Nephron (organoid): ENCODE data around the gene DLGAP1.

Experiments
- H3K27ac Mint-ChIP-seq, 3 experiments: 2 replicates each; pipeline ENCODE4 v1.8.0; 2020; ENCODE audit warnings: mixed read lengths in 3 of 3, mild to moderate bottlenecking in 2 of 3, moderate library complexity in 1 of 3
- H3K27me3 Mint-ChIP-seq: 2 replicates; pipeline ENCODE4 v1.8.0; 2021; ENCODE audit warnings: low read depth, mild to moderate bottlenecking, moderate library complexity, mixed read lengths
- H3K36me3 Mint-ChIP-seq: 2 replicates; pipeline ENCODE4 v1.8.0; 2020; ENCODE audit warnings: low read depth, mixed read lengths
- H3K4me1 Mint-ChIP-seq: 2 replicates; pipeline ENCODE4 v1.8.0; 2020; ENCODE audit warnings: mixed read lengths
- H3K4me3 Mint-ChIP-seq, 3 experiments: 2 replicates each; pipeline ENCODE4 v1.8.0; 2020; ENCODE audit warnings: mild to moderate bottlenecking in 3 of 3, mixed read lengths in 3 of 3, moderate library complexity in 2 of 3
- H3K9me3 Mint-ChIP-seq: 2 replicates; pipeline ENCODE4 v1.8.0; 2020; ENCODE audit warnings: mixed read lengths
- CTCF ChIP-seq, 3 experiments: fragments of 200-600 bp; sonication (generic); IDR thresholded peaks; one replicate each; pipeline ENCODE4 v1.5.0; 2021; ENCODE audit warnings: antibody characterized with exemption in 3 of 3; ENCODE audit not compliant: unreplicated experiment in 3 of 3

The DLGAP1 gene

GRCh38 chr18:4254840-4255239 is 200.3 kb downstream of the DLGAP1 start:
- Mint-ChIP-seq H3K9me3 (no peaks in the 10 kb centered on the region), H3K4me3 (no peak overlapping the region)
- no peak for TF ChIP-seq CTCF (IDR thresholded peaks at IDR 0.05; ENCODE audit: unreplicated experiment in 3 of 3)

GRCh38 chr18:4252829-4253228 is 202.3 kb downstream of the DLGAP1 start:
- Mint-ChIP-seq H3K36me3 (no peaks in the 10 kb centered on the region), H3K4me1 (peaks cover 6% of the 10 kb centered on the region), H3K9me3 (no peaks in the 10 kb centered on the region), H3K27me3 (no peaks in the 10 kb centered on the region), H3K27ac (no peak overlapping the region), H3K4me3 (no peak overlapping the region)
- no peak for TF ChIP-seq CTCF (IDR thresholded peaks at IDR 0.05; ENCODE audit: unreplicated experiment in 3 of 3)

More at GRCh38 chr18:4254840-4255239, 200.3 kb downstream of the DLGAP1 start:
- Mint-ChIP-seq H3K4me1 (peaks cover 6% of the 10 kb centered on the region), H3K36me3 (no peaks in the 10 kb centered on the region), H3K27ac (no peak overlapping the region), H3K27me3 (no peaks in the 10 kb centered on the region)

- no peak for TF ChIP-seq CTCF (IDR thresholded peaks at IDR 0.05; ENCODE audit: unreplicated experiment in 3 of 3)
- H3K36me3 Mint-ChIP-seq, result no peaks in the 10 kb centered on the region
- H3K4me3 Mint-ChIP-seq, result no peak overlapping the region
- no peaks in the 10 kb centered on the region for H3K9me3 Mint-ChIP-seq
- peaks cover 6% of the 10 kb centered on the region for H3K4me1 Mint-ChIP-seq
- no peak overlapping the region for H3K27ac Mint-ChIP-seq
- H3K27me3 Mint-ChIP-seq, result no peaks in the 10 kb centered on the region
Observed at GRCh38 chr18:4251873-4252272, 203.2 kb downstream of the DLGAP1 start.

GRCh38 chr18:4251206-4251605 is 203.9 kb downstream of the DLGAP1 start:
- TF ChIP-seq CTCF (IDR thresholded peaks at IDR 0.05; ENCODE audit: unreplicated experiment in 3 of 3), result no peak
- Mint-ChIP-seq H3K36me3 (no peaks in the 10 kb centered on the region), H3K27ac (no peak overlapping the region), H3K4me3 (no peak overlapping the region), H3K4me1 (peaks cover 6% of the 10 kb centered on the region), H3K27me3 (no peaks in the 10 kb centered on the region), H3K9me3 (no peaks in the 10 kb centered on the region)

GRCh38 chr18:4250141-4250540 is 205.0 kb downstream of the DLGAP1 start:
- Mint-ChIP-seq H3K4me3 (no peak overlapping the region), H3K36me3 (no peaks in the 10 kb centered on the region), H3K4me1 (peaks cover 6% of the 10 kb centered on the region), H3K27me3 (no peaks in the 10 kb centered on the region), H3K9me3 (no peaks in the 10 kb centered on the region), H3K27ac (no peak overlapping the region)
- no peak for TF ChIP-seq CTCF (IDR thresholded peaks at IDR 0.05; ENCODE audit: unreplicated experiment in 3 of 3)

- H3K36me3 Mint-ChIP-seq, result no peaks in the 10 kb centered on the region
- peaks cover 6% of the 10 kb centered on the region for H3K4me1 Mint-ChIP-seq
- no peaks in the 10 kb centered on the region for H3K9me3 Mint-ChIP-seq
- H3K27ac Mint-ChIP-seq, result no peak overlapping the region
- H3K4me3 Mint-ChIP-seq, result no peak overlapping the region
- TF ChIP-seq CTCF (IDR thresholded peaks at IDR 0.05; ENCODE audit: unreplicated experiment in 3 of 3), result no peak
- no peaks in the 10 kb centered on the region for H3K27me3 Mint-ChIP-seq
Observed at GRCh38 chr18:4248686-4249085, 206.4 kb downstream of the DLGAP1 start.
